Body of pancreas (tissue), 4 donors: Measurements from ENCODE around the gene NUBP2. TPM values are rescaled to one million over a fixed set of nuclear protein-coding genes. Genes with fewer than 3 reads are reported as not detected.

Experiments used
- ATAC-seq: fragments of 150-250 bp; one replicate; pipeline ENCODE4 v1.9.1; 2016
- DNase-seq, 4 donors: peaks; one replicate each; pipeline ENCODE4 v3.0.0-alpha.2; 2019
- H3K27ac ChIP-seq, 4 donors: fragments of 200-600 bp; sonication (generic); 1 replicate in 3 of 4; 2 replicates in 1 of 4; pipeline versions ENCODE4 v1.5.1 to v1.6.1; 2016 to 2019; ENCODE audit warnings: mild to moderate bottlenecking in 1 of 4, mixed read lengths in 1 of 4, moderate library complexity in 1 of 4
- H3K27me3 ChIP-seq, 2 donors: fragments of 200-600 bp; sonication (generic); one replicate each; pipeline ENCODE4 v1.6.0; 2016; ENCODE audit warnings: mild to moderate bottlenecking in 1 of 2
- H3K36me3 ChIP-seq, 2 donors: fragments of 200-600 bp; sonication (generic); replicated peaks in 1 of 2; 2 replicates each; pipeline ENCODE4 v1.5.1; 2016; ENCODE audit warnings: low read depth in 2 of 2; ENCODE audit not compliant: insufficient read depth in 1 of 2
- H3K4me1 ChIP-seq: fragments of 200-600 bp; sonication (generic); one replicate; pipeline ENCODE4 v1.6.0; 2016
- H3K4me3 ChIP-seq, 2 donors: fragments of 200-600 bp; sonication (generic); 1 replicate in 1 of 2; 2 replicates in 1 of 2; pipeline ENCODE4 v1.5.1; 2016 to 2019
- H3K9me3 ChIP-seq, 3 donors: fragments of 200-600 bp; sonication (generic); 1 replicate in 2 of 3; 2 replicates in 1 of 3; pipeline ENCODE4 v1.5.1; 2016
- POLR2A ChIP-seq, 3 donors: fragments of 450-650 bp; IDR thresholded peaks; one replicate each; pipeline ENCODE4 v1.6.1; 2016; ENCODE audit warnings: antibody characterized with exemption in 3 of 3, mild to moderate bottlenecking in 2 of 3
- WGBS, 2 donors: methylation state at CpG; one replicate each; pipeline ENCODE4 v1.1.5; 2017; 5-methylcytosine and 5-hydroxymethylcytosine counted together
- intact Hi-C: fragments of 100-400 bp; cut with DNase I; formaldehyde crosslinking; loops from one replicate; pipeline ENCODE4 v1.15.1; 2023
- total RNA-seq, 2 donors: library from RNA; depleted of rRNA; stranded (reverse); fragments of >200 nt; gene quantifications; one replicate each; pipeline ENCODE4 v1.1.0, GENCODE V29; 2016
- TF ChIP-seq, protein P1 (sequence below), 7 experiments: fragments of 450-650 bp in 4 of 7; fragments of 200-600 bp in 3 of 7; sonication (generic) in 3 of 7; IDR thresholded peaks; one replicate each; pipeline ENCODE4 v1.5.1; 2016 to 2019; ENCODE audit warnings: antibody characterized with exemption in 7 of 7

NUBP2 gene
- total RNA-seq, 2 donors from 2014 or later, result 61.0 to 72.6 TPM

DNA sequence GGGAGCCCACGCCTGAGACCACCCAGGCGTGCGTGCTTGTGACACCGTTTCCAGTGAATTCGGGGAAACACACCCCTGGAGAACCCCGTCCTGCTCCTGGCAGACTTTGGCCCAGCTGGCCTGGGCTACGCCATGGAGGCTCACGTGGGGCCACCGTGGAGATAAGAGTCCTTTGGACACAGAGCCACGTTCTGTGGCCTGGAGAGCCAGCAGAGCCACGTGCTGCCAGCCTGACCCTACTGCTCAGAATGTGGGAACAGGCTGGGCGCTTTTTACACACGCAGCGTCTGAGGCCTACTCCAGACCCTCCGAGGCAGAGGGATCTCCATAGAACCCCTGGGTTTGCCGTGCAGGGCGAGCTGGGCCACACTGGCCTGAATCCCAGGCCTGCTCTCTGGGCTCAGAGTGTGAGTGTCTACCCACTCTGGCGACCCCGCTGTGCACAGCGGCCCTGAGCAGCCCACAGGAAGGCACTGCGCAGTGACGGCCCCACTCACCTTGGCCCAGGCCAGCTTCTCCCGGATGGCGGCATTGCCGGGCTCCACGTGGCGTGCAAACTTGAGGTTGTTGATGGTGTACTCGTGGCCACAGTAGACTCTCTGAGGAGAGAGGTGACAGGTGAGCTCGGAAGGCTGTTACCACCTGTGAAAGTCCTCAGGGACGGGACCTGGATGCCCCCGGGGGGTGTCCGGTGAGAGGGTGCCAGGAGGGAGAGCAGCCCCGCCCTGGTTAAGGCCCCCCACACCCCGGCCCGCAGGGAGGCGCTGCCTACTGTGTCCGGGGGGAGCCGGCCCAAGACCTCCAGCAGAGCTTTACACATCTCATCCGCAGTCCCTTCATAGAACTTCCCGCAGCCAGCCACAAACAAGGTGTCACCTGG, 33.9 kb downstream of the NUBP2 start:
- DNase-seq, result no peak
- WGBS, 2 donors, result 87 to 92% methylated on average over 25 to 39 of the region's 40 CpGs
- ATAC-seq, result no peak
- H3K27me3 ChIP-seq, result no peaks in the 10 kb centered on the region
- intact Hi-C loops, result no loop called here
- H3K36me3 ChIP-seq, result peaks cover 0 to 8% of the 10 kb centered on the region in 2 donors
- H3K4me1 ChIP-seq, result peaks cover 10% of the 10 kb centered on the region
- no peak for TF ChIP-seq POLR2A (IDR thresholded peaks at IDR 0.05)
- TF ChIP-seq, protein P1, sequence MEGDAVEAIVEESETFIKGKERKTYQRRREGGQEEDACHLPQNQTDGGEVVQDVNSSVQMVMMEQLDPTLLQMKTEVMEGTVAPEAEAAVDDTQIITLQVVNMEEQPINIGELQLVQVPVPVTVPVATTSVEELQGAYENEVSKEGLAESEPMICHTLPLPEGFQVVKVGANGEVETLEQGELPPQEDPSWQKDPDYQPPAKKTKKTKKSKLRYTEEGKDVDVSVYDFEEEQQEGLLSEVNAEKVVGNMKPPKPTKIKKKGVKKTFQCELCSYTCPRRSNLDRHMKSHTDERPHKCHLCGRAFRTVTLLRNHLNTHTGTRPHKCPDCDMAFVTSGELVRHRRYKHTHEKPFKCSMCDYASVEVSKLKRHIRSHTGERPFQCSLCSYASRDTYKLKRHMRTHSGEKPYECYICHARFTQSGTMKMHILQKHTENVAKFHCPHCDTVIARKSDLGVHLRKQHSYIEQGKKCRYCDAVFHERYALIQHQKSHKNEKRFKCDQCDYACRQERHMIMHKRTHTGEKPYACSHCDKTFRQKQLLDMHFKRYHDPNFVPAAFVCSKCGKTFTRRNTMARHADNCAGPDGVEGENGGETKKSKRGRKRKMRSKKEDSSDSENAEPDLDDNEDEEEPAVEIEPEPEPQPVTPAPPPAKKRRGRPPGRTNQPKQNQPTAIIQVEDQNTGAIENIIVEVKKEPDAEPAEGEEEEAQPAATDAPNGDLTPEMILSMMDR (IDR thresholded peaks at IDR 0.05), result no peak
- no peaks in the 10 kb centered on the region for H3K9me3 ChIP-seq
- no peak overlapping the region for H3K4me3 ChIP-seq
- no peak overlapping the region for H3K27ac ChIP-seq

DNA sequence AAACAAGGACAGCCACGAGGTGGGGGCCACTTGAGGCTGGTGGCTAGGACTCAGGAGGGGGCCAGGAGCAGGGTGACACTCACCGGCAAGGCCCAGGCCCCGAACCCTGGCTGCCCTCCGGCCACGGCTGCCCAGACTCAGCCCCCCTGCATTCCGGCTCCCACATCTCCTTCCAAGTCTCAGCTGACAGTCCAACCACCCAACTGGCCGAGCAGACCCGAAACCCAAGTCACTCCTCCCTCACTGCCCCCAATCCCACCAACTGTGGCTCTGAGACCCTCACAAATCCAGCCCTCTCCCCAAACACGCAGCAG, 34.5 kb downstream of the NUBP2 start:
- TF ChIP-seq, protein P1 (IDR thresholded peaks at IDR 0.05), result no peak
- no peak for TF ChIP-seq POLR2A (IDR thresholded peaks at IDR 0.05)
- Histone ChIP-seq H3K9me3 (no peaks in the 10 kb centered on the region), H3K27me3 (no peaks in the 10 kb centered on the region), H3K27ac (no peak overlapping the region), H3K4me3 (no peak overlapping the region), H3K36me3 (peaks cover 0 to 8% of the 10 kb centered on the region in 2 donors), H3K4me1 (peaks cover 10% of the 10 kb centered on the region)
- WGBS, 2 donors, result 96 to 98% methylated on average over 5 to 8 of the region's 9 CpGs
- ATAC-seq (no peak), DNase-seq (no peak)
- intact Hi-C loops, result no loop called here

DNA sequence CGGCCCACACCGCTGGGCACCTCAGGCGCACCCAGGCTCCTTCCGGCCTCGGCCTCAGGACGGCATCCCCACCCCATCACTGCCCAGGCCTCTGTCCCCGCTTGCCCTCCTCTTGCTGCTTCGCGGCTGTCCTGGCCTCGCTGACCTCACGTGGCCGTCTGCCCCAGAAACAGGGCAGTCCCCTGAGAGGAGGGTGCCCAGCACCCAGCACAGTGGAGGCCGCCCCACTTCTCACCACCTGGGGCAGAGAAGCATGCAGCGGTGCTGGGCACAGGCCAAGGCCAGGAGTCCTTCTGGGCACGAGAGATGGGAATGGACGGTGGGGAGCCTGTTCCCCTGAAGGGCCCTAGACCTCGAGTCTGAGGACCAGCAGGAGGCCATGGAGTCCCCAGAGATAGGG, 35.0 kb downstream of the NUBP2 start:
- Histone ChIP-seq H3K36me3 (peaks cover 0 to 8% of the 10 kb centered on the region in 2 donors), H3K4me3 (no peak overlapping the region), H3K9me3 (no peaks in the 10 kb centered on the region), H3K4me1 (peaks cover 10% of the 10 kb centered on the region), H3K27me3 (no peaks in the 10 kb centered on the region), H3K27ac (no peak overlapping the region)
- no peak for TF ChIP-seq POLR2A (IDR thresholded peaks at IDR 0.05)
- TF ChIP-seq, protein P1 (IDR thresholded peaks at IDR 0.05), result no peak
- ATAC-seq (no peak), DNase-seq (no peak)
- WGBS, 2 donors, result 89 to 91% methylated on average over 12 to 17 of the region's 17 CpGs
- intact Hi-C loops, result no loop called here

DNA sequence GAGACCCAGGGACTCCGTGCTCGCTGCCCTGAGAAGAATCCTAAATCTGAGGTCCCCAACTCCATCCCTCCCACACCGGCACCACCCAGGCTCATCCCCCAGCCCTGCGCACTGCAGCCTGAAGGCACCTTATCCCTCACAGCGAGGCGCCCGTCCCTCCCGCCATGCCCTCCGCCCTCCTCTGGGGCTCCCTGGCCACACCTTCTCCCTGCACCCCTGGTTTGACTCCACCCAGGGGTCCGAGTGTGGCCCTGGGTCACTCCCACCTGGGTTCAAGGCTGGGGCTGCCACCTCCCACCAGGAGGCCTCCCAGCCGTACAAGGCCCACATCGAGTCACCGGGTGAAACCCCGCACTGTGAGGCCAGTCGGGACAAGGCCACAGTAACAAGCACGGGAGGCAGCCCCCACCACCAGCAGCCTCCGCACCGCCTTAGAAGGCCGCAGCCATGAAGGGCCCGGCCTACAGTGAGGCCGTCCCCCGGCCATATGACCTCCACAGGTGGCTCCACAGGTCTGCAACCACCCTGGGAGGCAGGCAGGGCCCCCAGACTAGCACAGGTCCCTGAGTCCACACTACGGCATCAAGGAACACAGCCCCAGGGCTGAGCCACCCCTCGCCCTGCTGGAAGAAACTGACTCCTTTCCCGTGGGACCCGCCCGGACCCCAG, 35.6 kb downstream of the NUBP2 start:
- DNase-seq (no peak), ATAC-seq (no peak)
- intact Hi-C loops, result no loop called here
- 93 to 97% methylated on average over 7 to 25 of the region's 27 CpGs for WGBS, 2 donors
- peaks cover 8% of the 10 kb centered on the region for H3K4me1 ChIP-seq
- TF ChIP-seq, protein P1 (IDR thresholded peaks at IDR 0.05), result no peak
- TF ChIP-seq POLR2A (IDR thresholded peaks at IDR 0.05), result no peak
- no peak overlapping the region for H3K27ac ChIP-seq
- H3K27me3 ChIP-seq, result no peaks in the 10 kb centered on the region
- no peaks in the 10 kb centered on the region for H3K9me3 ChIP-seq
- H3K4me3 ChIP-seq, result no peak overlapping the region
- H3K36me3 ChIP-seq, result peaks cover 0 to 8% of the 10 kb centered on the region in 2 donors
